SK-N-SH (cell line): ENCODE measurements around the gene OPN3. TPM values are rescaled to one million over a fixed set of nuclear protein-coding genes. Genes with fewer than 3 reads are reported as not detected.
A peak's percentile ranks its signal among the peaks of the same experiment; 100 is the strongest.

Experiments used
- CTCF ChIA-PET: fragments of 300-600, 350-600 bp; formaldehyde crosslinking; extraction: SDS; loops from one replicate; lab custom pipeline; 2021; lab: Yijun Ruan, JAX
- POLR2A ChIA-PET: fragments of 350-600 bp; sonication (Branson Sonifier 250); formaldehyde crosslinking; extraction: SDS; loops from one replicate; lab custom pipeline; 2020; ENCODE audit warnings: antibody characterized with exemption, inconsistent platforms; lab: Yijun Ruan, JAX
- DNase-seq: peaks from one replicate; pipeline ENCODE4 v3.0.0; 2012
- H2AFZ ChIP-seq: fragments of 200-600 bp; sonication (generic); 2 replicates; pipeline ENCODE4 v1.8.1; 2016; ENCODE audit warnings: antibody characterized with exemption, mild to moderate bottlenecking, low read depth
- H3F3A ChIP-seq: fragments of 200-600 bp; sonication (generic); replicated peaks from 2 replicates; pipeline ENCODE3; 2016; ENCODE audit warnings: antibody characterized with exemption, mild to moderate bottlenecking; ENCODE audit not compliant: insufficient read depth
- H3K27ac ChIP-seq, 2 experiments: fragments of 200-500 bp in 1 of 2; fragments of 200-600 bp in 1 of 2; sonication (Bioruptor generic) in 1 of 2; sonication (generic), shearing (Covaris generic) in 1 of 2; 2 replicates each; pipeline versions ENCODE4 v1.5.1 to v1.6.1; 2014 to 2016; ENCODE audit warnings: low read depth in 2 of 2, inconsistent platforms in 1 of 2, low read length in 1 of 2, mild to moderate bottlenecking in 1 of 2, mixed read lengths in 1 of 2
- H3K27me3 ChIP-seq: fragments of 200-600 bp; sonication (generic), shearing (Covaris generic); 2 replicates; pipeline ENCODE4 v1.6.1; 2016; ENCODE audit warnings: mixed run types; ENCODE audit not compliant: insufficient read depth
- H3K36me3 ChIP-seq, 2 experiments: fragments of 200-500 bp in 1 of 2; fragments of 200-600 bp in 1 of 2; sonication (Bioruptor generic) in 1 of 2; sonication (generic) in 1 of 2; replicated peaks in 1 of 2; 2 replicates each; pipeline versions ENCODE3 to v1.5.1; 2014 to 2016; ENCODE audit warnings: low read length in 1 of 2, mild to moderate bottlenecking in 1 of 2; ENCODE audit not compliant: insufficient read depth in 2 of 2, control insufficient read depth in 1 of 2
- H3K4me1 ChIP-seq, 2 experiments: fragments of 200-500 bp in 1 of 2; fragments of 200-600 bp in 1 of 2; sonication (Bioruptor generic) in 1 of 2; sonication (generic), shearing (Covaris generic) in 1 of 2; 2 replicates each; pipeline versions ENCODE4 v1.5.1 to v1.6.1; 2014 to 2016; ENCODE audit warnings: low read depth in 1 of 2, low read length in 1 of 2, mixed run types in 1 of 2; ENCODE audit not compliant: insufficient read depth in 2 of 2, control insufficient read depth in 1 of 2
- H3K4me2 ChIP-seq: fragments of 200-600 bp; sonication (generic), shearing (Covaris generic); 2 replicates; pipeline ENCODE4 v1.6.1; 2017; ENCODE audit warnings: mixed run types
- H3K4me3 ChIP-seq, 2 experiments: fragments of 200-500 bp in 1 of 2; fragments of 200-600 bp in 1 of 2; sonication (Bioruptor generic) in 1 of 2; sonication (generic), shearing (Covaris generic) in 1 of 2; 2 replicates each; pipeline versions ENCODE4 v1.5.1 to v1.8.1; 2014 to 2016; ENCODE audit warnings: low read depth in 2 of 2, inconsistent platforms in 1 of 2, low read length in 1 of 2, mild to moderate bottlenecking in 1 of 2, mixed read lengths in 1 of 2, moderate library complexity in 1 of 2
- H3K79me2 ChIP-seq: fragments of 200-600 bp; sonication (generic); 2 replicates; pipeline ENCODE4 v1.8.1; 2017; ENCODE audit warnings: mild to moderate bottlenecking; ENCODE audit not compliant: insufficient read depth
- H3K9ac ChIP-seq: fragments of 200-600 bp; sonication (generic); 2 replicates; pipeline ENCODE4 v1.6.1; 2017; ENCODE audit warnings: mixed run types
- H3K9me2 ChIP-seq: fragments of 200-600 bp; sonication (generic); 2 replicates; pipeline ENCODE4 v1.6.1; 2017; ENCODE audit warnings: mixed run types
- H3K9me3 ChIP-seq: fragments of 200-600 bp; sonication (generic); 2 replicates; pipeline ENCODE4 v1.6.1; 2017; ENCODE audit warnings: mixed run types, mild to moderate bottlenecking, moderate library complexity
- H4K20me1 ChIP-seq: fragments of 200-600 bp; sonication (generic); 2 replicates; pipeline ENCODE4 v1.6.1; 2017; ENCODE audit warnings: mild to moderate bottlenecking, mixed run types; ENCODE audit not compliant: insufficient read depth
- FOXJ3 ChIP-seq: sonication (generic); formaldehyde crosslinking; IDR thresholded peaks from 2 replicates; pipeline ENCODE4 v1.5.1; 2020; ENCODE audit warnings: mild to moderate bottlenecking, missing genetic modification reagents
- GATA2 ChIP-seq: sonication (generic); formaldehyde crosslinking; IDR thresholded peaks from 2 replicates; pipeline ENCODE4 v1.5.0; 2020; ENCODE audit warnings: mild to moderate bottlenecking, missing genetic modification reagents
- MXI1 ChIP-seq: IDR thresholded peaks from 2 replicates; pipeline ENCODE4 v1.6.1; 2012; ENCODE audit warnings: mild to moderate bottlenecking, low read depth, low read length, improper control_type of control experiment
- NFIC ChIP-seq: IDR thresholded peaks from 2 replicates; pipeline ENCODE4 v1.4.0; 2012; ENCODE audit warnings: borderline replicate concordance
- PBX3 ChIP-seq: IDR thresholded peaks from 2 replicates; pipeline ENCODE4; 2012
- RAD21 ChIP-seq: IDR thresholded peaks from 2 replicates; pipeline ENCODE4 v1.6.1; 2012; ENCODE audit warnings: mild to moderate bottlenecking, low read length
- RCOR1 ChIP-seq: fragments of 150-350 bp; IDR thresholded peaks from 2 replicates; pipeline ENCODE4 v1.6.1; 2017; ENCODE audit warnings: antibody characterized with exemption, low read length
- RFX5 ChIP-seq: IDR thresholded peaks from 2 replicates; pipeline ENCODE4 v1.6.1; 2012; ENCODE audit warnings: mild to moderate bottlenecking, improper control_type of control experiment, low read length
- TEAD4 ChIP-seq: IDR thresholded peaks from 2 replicates; pipeline ENCODE4 v1.4.0; 2012; ENCODE audit warnings: mild to moderate bottlenecking, borderline replicate concordance; ENCODE audit not compliant: insufficient read depth
- USF1 ChIP-seq: IDR thresholded peaks from 2 replicates; pipeline ENCODE4 v1.4.0; 2012; ENCODE audit warnings: low read depth, borderline replicate concordance
- ZBTB33 ChIP-seq: IDR thresholded peaks from 2 replicates; pipeline ENCODE4 v1.4.0; 2012; ENCODE audit warnings: low read depth, borderline replicate concordance
- WGBS: methylation state at CpG from one replicate; pipeline ENCODE4 v1.1.6; 2017; ENCODE audit warnings: low lambda C conversion rate; 5-methylcytosine and 5-hydroxymethylcytosine counted together
- polyA plus RNA-seq, 3 experiments: library from polyadenylated mRNA; depleted of rRNA; stranded (reverse); fragments of >200 nt; gene quantifications; 2 replicates each; pipeline ENCODE4 v1.2.3, GENCODE V29; 2012

The OPN3 gene
- polyA plus RNA-seq, 1 of the 3 experiments (the other 2 are of a cell fraction): 7.8 TPM

- TF ChIP-seq ZBTB33: no peak
- TF ChIP-seq TEAD4: no peak
- no peak for TF ChIP-seq GATA2 (CRISPR knock-in tag)
- no peak for TF ChIP-seq RFX5
- TF ChIP-seq FOXJ3 (CRISPR knock-in tag): no peak
- TF ChIP-seq RAD21: no peak
- no peak for TF ChIP-seq PBX3
- no peak for TF ChIP-seq USF1
- no peak for TF ChIP-seq RCOR1
Observed at GRCh38 chr1:241640867-241641622, 876 bp upstream of the OPN3 start (continued).

- H2AFZ ChIP-seq: peak overlapping the region; percentile 85
- TF ChIP-seq MXI1 (peak; percentile 37; the same call in 1 of the 2 replicates), NFIC (no peak), RCOR1 (0 out of 2 replicates have a peak, but pooled peaks have one; percentile 1)
- H3K79me2 ChIP-seq: peaks cover 35% of the 10 kb centered on the region
- H3K9ac ChIP-seq: peak overlapping the region; percentile 86
- no peaks in the 10 kb centered on the region for H4K20me1 ChIP-seq
- H3K36me3 ChIP-seq: peaks cover 10 to 19% of the 10 kb centered on the region in 2 experiments
- H3K27ac ChIP-seq: peak overlapping the region; percentile 46 to 82; a peak in 3 of 4 replicates
- peak overlapping the region; percentile 81 for H3K4me2 ChIP-seq
- H3K9me2 ChIP-seq: no peaks in the 10 kb centered on the region
- peak overlapping the region; percentile 85 to 95 for H3K4me3 ChIP-seq
- peak; percentile 78 for DNase-seq
- no peaks in the 10 kb centered on the region for H3K9me3 ChIP-seq
- under 1% methylated on average over 16 of the region's 42 CpGs for WGBS
- H3F3A ChIP-seq: no peaks in the 10 kb centered on the region
- ChIA-PET POLR2A (interaction anchor here (0.8 to 1.0 kb wide), 2 partner anchors 28 to 1132 kb away, joined by 3 read pairs; no protein-coding TSS in a partner anchor), CTCF (interaction anchor here (0.6 to 2.4 kb wide), 4 partner anchors 10 to 28 kb away, joined by 3 to 10 read pairs (median 4); no protein-coding TSS in a partner anchor)
- H3K4me1 ChIP-seq: peaks cover 11 to 23% of the 10 kb centered on the region in 2 experiments
- H3K27me3 ChIP-seq: no peaks in the 10 kb centered on the region
Observed at GRCh38 chr1:241639623-241640148, 483 bp downstream of the OPN3 start.
